ENCODE data around the gene BNC2.

Gene BNC2

DNA sequence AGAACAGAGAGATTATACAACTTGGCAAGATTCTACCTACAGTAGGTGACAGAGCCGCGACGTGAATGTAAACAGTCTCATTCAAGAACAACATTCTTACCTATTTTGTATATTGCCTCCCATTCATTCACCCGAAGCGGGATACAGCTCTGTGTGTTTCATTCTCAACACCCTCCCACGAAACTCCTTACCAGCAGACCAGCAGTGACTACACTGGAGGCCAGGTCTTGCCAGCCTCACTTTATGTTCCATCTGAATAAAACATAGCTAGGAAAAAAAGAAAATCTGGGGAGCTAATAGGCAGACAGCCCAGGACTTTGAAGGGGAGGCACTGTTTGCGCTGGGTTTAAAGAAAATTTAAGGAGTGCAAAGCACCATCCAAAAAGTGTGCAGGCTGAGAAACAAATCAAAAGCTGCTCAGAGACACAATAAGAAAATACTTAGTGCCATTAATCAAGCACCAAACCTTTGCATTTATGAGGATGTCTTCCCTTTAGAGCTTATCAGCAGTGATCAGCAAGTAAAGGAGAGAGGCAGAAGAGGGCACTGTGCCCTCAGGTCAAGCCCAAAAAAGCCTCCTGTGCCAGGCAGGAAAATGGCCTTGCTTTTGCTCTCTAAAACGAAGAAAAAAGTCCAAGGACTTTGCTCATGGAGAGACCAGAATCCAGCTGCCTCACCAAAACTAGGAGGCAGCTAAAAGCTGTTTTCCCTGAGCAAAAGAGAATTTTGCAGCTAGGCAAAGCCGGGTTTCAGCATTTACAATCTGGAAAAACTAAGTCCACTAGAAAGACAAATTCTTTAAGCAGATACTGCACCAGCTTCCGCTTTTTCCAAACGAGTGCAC lies 295.1 kb downstream of the BNC2 start:
- TF ChIP-seq, protein P1, sequence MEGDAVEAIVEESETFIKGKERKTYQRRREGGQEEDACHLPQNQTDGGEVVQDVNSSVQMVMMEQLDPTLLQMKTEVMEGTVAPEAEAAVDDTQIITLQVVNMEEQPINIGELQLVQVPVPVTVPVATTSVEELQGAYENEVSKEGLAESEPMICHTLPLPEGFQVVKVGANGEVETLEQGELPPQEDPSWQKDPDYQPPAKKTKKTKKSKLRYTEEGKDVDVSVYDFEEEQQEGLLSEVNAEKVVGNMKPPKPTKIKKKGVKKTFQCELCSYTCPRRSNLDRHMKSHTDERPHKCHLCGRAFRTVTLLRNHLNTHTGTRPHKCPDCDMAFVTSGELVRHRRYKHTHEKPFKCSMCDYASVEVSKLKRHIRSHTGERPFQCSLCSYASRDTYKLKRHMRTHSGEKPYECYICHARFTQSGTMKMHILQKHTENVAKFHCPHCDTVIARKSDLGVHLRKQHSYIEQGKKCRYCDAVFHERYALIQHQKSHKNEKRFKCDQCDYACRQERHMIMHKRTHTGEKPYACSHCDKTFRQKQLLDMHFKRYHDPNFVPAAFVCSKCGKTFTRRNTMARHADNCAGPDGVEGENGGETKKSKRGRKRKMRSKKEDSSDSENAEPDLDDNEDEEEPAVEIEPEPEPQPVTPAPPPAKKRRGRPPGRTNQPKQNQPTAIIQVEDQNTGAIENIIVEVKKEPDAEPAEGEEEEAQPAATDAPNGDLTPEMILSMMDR (IDR thresholded peaks at IDR 0.05; ENCODE audit: low read depth, low read length): no peak
- no peak overlapping the region for H3K4me3 ChIP-seq (ENCODE audit: low read depth, low read length)

DNA sequence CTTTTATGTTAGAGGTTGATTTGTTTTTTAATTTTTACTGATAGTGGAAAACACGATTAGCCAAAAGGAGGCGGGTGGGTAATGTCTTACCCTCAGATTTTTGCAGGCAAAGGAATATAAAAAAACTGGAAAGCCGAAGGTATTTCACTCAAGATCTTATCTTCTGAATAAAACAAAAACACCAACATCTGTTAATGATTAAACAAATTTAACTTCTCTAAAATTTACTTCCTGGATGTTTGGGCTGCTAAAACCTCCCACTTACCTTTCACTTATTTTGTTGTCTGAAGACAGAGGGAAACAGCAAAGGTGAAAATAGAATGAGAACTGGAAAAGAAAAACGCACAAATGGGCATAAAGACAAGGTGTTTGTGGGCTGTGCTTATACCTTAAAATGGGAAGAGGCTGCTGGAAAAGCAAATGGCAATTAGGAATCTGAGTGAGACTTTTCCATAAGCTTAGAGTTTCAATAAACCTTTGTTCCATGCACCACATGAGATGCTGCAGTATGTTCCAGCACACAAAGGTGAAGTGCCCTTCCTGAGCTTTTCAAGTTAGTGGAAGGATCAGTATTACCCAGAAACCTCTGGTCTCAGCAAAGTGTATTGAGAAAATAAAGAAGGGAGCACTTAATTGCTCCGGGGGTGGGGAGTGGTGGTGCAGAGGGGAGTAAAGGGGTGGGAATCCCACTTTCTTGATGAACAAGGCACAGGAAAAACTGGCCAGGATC lies 298.3 kb downstream of the BNC2 start:
- no peak overlapping the region for H3K4me3 ChIP-seq (ENCODE audit: low read depth, low read length)
- TF ChIP-seq, protein P1 (IDR thresholded peaks at IDR 0.05; ENCODE audit: low read depth, low read length): no peak

DNA sequence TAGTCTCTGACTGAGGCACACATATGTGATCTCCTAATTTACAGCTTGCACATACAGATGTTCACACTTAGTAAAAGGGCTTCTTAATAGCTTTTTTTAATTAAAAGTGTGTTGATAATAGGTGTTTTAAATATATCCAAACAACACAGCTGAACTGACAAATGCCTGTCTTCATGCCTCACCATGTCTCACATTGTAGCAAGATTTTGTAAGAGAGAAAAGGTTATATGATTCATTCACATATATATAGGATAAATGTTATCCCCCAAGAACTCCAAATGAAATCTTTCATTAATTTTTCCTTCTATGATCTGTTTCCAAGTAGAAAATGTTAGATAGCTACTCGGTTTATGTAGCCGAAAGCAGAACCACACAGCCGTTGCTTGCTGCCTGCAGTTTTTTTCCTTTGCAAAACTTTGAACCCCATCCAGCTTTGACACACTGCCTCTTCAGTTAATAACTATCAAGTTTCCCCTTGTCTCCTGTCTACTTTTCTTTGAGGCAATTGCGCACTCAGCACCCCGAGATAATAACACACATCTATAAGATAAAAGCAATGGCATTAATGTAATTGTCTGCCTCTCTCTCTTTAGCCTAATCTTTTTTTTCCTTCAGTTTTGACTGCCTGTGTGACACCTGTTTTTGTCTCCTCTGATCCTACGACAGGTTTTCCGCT lies 299.2 kb downstream of the BNC2 start:
- TF ChIP-seq, protein P1 (IDR thresholded peaks at IDR 0.05; ENCODE audit: low read depth, low read length): no peak
- H3K4me3 ChIP-seq (ENCODE audit: low read depth, low read length): no peak overlapping the region

DNA sequence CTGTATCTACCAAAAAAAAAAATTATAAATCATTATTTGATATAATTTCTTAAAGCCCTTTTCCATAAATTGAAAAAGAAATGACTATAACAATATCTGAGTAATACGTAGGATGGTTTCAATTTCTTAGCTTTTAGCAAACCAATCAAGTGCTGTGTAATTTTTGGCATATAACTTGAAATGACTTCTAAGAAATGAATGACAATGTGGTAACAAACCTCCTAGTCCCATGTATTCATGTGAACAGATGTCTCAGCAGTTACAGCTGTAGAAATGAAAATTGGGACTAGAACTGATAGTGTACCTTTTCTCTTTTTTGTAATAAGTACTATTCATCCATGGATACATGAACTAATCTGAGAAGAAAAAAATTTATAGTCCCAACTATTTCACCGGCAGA lies 307.0 kb downstream of the BNC2 start:
- TF ChIP-seq, protein P1 (IDR thresholded peaks at IDR 0.05; ENCODE audit: low read depth, low read length): no peak

DNA sequence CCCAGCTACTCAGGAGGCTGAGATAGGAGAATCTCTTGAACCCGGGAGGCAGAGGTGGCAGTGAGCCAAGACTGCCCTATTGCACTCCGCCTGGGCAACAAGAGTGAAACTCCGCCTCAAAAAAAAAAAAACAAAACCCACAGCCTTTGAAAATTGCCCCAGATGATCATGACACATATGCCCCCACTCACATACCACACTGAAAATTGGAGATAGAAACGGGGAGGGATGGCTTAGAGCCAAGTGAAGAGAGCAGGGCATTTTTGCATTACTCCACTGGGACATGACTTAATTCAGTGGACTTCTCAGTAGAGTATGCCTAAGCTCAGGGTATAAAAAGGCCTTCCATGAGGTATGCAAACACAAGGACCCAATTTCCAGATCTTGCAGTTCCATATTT lies 309.3 kb downstream of the BNC2 start:
- no peak overlapping the region for H3K4me3 ChIP-seq (ENCODE audit: low read depth, low read length)
- TF ChIP-seq, protein P1 (IDR thresholded peaks at IDR 0.05; ENCODE audit: low read depth, low read length): no peak

More for the DNA sequence above, 307.0 kb downstream of the BNC2 start:
- H3K4me3 ChIP-seq (ENCODE audit: low read depth, low read length): no peak overlapping the region

DNA sequence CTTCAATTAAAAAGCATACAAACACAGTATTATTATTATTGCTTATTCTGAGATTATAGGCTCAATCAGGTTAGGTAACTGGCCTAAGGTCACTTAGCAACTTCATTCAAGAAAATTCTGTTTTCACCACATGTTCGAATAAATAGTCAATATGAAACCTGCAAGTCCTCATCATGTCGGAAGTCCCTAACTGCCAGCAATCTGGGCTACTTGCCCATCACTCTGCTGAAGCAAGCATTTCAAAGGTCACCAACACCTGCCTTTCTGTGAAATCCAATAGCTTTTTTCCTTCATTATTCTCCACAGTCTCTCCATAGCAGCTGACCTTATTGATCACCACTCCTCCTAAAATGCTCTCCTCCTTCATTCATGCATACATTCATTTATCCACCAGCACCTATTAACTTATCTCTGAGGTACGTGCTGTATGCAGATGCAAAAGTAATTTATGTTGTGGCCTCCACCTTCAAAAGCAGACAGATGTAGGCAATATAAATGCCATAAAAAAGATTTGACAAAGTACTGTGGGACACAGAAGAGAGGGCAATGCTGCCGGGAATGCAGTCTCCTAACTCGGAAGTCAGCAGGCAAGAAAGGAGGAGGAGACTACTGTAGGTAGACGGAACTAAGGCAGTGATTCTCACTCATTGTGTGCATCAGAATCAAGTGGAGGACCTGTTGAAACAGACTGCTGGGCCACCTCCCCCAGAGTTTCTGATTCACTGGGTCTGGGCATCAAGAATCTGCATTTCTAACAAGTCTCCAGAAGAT lies 310.9 kb downstream of the BNC2 start:
- TF ChIP-seq, protein P1 (IDR thresholded peaks at IDR 0.05; ENCODE audit: low read depth, low read length): no peak
- no peak overlapping the region for H3K4me3 ChIP-seq (ENCODE audit: low read depth, low read length)
